ENCODE data around the gene GPC3. TPM values are rescaled to one million over a fixed set of nuclear protein-coding genes. Genes with fewer than 3 reads are reported as not detected.
"Not testable (repeated sequence)": the region's sequence is repeated elsewhere in the genome, so short reads cannot be mapped to it uniquely, and the experiment has no call there.

Gene GPC3
- not detected in 2 replicates for total RNA-seq

GRCh38 chrX:133985164-133985966, at the start of gene GPC3:
GPC3 (minus strand) TSS chrX:133985594.
- no peak for DNase-seq (ENCODE audit: low read depth, low spot score)

- no peak for DNase-seq (ENCODE audit: low read depth, low spot score)
Observed at GRCh38 chrX:134032441-134032840, 47.0 kb upstream of the GPC3 start.

- no peak for DNase-seq (ENCODE audit: low read depth, low spot score)
Observed at GRCh38 chrX:134026565-134027311, 41.3 kb upstream of the GPC3 start.

DNA sequence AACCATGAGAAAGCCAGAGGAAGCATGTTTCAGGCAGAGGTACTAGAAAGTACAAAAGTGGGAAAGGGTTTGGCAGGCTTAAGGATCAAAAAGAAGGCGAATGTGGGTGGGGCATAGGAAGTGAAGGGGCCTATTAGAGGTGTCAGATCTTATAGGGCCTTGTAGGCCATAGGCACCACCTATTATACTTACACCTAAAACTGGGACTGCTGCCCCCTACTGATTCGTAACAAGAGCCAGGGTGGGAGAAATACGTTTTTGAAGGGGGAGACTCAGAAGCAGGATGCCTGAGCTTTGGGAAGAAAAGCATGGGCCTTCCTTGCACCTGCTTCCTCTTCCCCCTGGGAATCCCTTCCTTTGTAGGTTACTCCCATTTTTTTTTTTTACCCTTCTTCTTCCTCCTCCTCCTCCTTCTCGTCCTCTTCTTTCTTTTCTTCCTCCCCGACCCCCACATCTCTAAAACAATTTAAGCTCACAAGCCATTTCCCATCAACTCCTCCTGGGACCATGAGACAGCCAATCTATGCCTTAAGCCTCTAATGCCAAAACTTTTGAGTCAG, 40.7 kb upstream of the GPC3 start:
- no peak for DNase-seq (ENCODE audit: low read depth, low spot score)

- no peak for DNase-seq (ENCODE audit: low read depth, low spot score)
Observed at GRCh38 chrX:134024686-134025377, 39.4 kb upstream of the GPC3 start.

DNA sequence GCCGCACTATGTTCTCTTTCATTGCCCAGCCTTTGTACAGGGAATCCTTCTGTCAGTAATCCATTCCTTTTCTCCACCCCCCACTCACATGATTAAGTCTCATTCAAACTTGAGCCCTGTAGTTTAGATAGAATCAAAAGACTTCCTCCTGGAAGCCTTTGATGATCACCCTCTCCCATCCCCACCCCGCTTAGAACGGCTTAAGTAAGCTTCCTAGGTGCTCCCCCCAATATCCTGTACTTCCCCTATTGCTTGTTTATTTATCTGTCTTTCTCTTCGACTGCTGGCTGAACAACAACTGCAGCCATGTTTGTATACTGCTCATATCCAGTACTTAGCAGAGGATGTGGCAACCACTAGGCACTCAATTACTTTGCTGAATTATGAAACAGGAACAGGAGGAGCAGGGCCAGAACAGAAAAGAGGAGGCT, 38.5 kb upstream of the GPC3 start:
- DNase-seq (ENCODE audit: low read depth, low spot score), result no peak

GRCh38 chrX:134020910-134021309, 35.5 kb upstream of the GPC3 start:
- no peak for DNase-seq (ENCODE audit: low read depth, low spot score)

DNA sequence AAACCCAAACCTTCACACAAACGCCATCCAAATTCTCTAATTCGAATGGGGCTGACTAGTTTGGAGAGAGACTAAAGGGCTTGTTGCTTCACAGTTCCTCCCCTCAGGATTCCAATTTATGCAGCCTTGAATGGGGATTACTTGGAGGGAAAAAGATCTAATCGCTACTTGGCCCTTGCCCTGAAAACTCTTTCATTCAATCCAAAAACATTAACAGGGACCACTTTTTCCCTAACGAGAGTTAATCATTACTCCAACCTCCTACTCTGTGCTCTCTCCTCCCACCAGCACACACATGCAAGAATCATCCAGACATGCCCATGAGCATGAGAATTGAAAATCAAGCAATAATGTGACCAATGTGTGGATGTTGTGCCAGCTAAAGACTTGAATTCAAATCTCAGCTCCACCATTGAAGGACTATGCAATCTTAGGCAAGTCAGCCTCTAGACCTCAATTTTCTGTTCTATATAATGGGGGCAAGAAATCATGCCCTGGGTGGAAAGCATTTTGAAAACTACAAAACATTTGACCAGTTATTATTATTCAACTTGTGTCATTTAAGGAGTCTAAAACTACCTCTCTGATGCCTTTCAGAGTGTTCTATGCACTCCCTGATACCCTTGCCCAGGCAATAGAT, 34.3 kb upstream of the GPC3 start:
- DNase-seq (ENCODE audit: low read depth, low spot score), result no peak

GRCh38 chrX:134016309-134016708, 30.9 kb upstream of the GPC3 start:
- not testable (repeated sequence) for DNase-seq (ENCODE audit: low read depth, low spot score)

- DNase-seq (ENCODE audit: low read depth, low spot score), result not testable (repeated sequence)
Observed at GRCh38 chrX:134015510-134015909, 30.1 kb upstream of the GPC3 start.

- DNase-seq (ENCODE audit: low read depth, low spot score), result no peak
Observed at GRCh38 chrX:134013524-134013923, 28.1 kb upstream of the GPC3 start.

- DNase-seq (ENCODE audit: low read depth, low spot score), result no peak
Observed at GRCh38 chrX:134013092-134013497, 27.7 kb upstream of the GPC3 start.

- no peak for DNase-seq (ENCODE audit: low read depth, low spot score)
Observed at GRCh38 chrX:134010690-134011089, 25.3 kb upstream of the GPC3 start.

- no peak for DNase-seq (ENCODE audit: low read depth, low spot score)
Observed at GRCh38 chrX:134007716-134008115, 22.3 kb upstream of the GPC3 start.

DNA sequence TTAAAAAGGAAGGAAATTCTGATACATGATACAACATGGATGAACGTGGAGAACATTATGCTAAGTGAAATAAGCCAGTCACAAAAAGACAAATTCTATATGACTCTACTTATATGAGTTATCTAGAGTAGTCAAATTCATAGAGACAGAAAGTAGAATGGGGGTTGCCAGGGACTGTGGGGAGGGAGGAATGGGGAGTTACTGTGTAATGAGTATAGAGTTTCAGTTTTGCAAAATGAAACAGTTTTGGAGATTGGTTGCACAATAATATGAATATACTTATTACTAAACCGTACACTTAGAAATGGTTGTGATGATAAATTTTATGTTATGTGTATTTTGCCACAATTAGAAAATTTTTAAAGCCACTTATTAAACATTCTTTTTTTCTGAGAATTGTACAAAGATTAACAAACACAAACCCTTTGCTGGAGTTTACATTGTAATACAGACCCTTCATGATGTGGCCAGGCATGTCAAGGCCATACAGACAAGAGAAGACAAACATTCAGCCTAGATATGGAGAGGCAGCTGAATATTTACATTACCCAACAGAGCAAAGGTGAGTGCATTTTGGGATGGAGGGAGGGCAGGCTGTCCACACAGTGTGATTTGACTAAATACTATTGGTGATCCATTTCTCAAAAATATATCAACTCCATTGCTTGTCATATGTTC, 21.2 kb upstream of the GPC3 start:
- no peak for DNase-seq (ENCODE audit: low read depth, low spot score)

DNA sequence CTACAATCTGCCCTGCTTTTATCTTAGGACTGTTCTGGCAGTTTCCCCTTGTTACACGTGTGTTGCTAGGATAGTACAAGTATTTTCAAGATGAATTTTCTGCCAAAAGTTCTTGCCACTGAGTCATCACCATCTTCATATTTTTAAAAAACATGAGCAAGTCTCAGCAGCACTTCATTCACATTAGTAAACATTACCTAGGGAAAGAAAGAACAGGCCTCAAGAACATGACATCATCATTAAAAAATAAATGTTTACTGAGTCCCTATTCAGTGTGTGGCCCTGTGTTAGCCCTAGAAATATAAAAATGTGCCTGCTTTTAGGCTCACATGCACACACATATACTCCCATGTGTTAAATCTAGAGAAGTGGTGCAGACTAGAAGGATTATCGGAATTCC, 18.7 kb upstream of the GPC3 start:
- no peak for DNase-seq (ENCODE audit: low read depth, low spot score)

GRCh38 chrX:134002921-134003615, 17.7 kb upstream of the GPC3 start:
- no peak for DNase-seq (ENCODE audit: low read depth, low spot score)

- DNase-seq (ENCODE audit: low read depth, low spot score), result no peak
Observed at GRCh38 chrX:134000260-134001245, 15.2 kb upstream of the GPC3 start.
